Stimulated activated CD4-positive, alpha-beta T cell treated with anti-CD3 and anti-CD28 coated beads, TNF-alpha, amount 100 ng/mL, for 4 hours (primary cell): Measurements from ENCODE around the gene ZNF317.
A peak's percentile ranks its signal among the peaks of the same experiment; 100 is the strongest.
"Not testable (repeated sequence)": the region's sequence is repeated elsewhere in the genome, so short reads cannot be mapped to it uniquely, and the experiment has no call there.

ENCODE experiments used
- DNase-seq, 3 experiments: peaks; one replicate each; pipeline ENCODE4 v3.0.0-alpha.2; 2020; ENCODE audit warnings: low read depth in 3 of 3

ZNF317 gene

GRCh38 chr19:9175326-9175725, 35.1 kb downstream of the ZNF317 start:
- DNase-seq: no peak

GRCh38 chr19:9178901-9179300, 38.7 kb downstream of the ZNF317 start, which contains the start of gene OR7D2:
OR7D2 (plus strand) TSS chr19:9178979; CDS start chr19:9185782, 6,803 bp downstream.
- no peak for DNase-seq

- DNase-seq: no peak
Observed at GRCh38 chr19:9183000-9183399, 42.8 kb downstream of the ZNF317 start.

GRCh38 chr19:9187191-9187590, 47.0 kb downstream of the ZNF317 start:
- no peak for DNase-seq

- DNase-seq: no peak
Observed at GRCh38 chr19:9189535-9189934, 49.3 kb downstream of the ZNF317 start.

GRCh38 chr19:9198044-9198443, 57.8 kb downstream of the ZNF317 start:
- DNase-seq: not testable (repeated sequence)

GRCh38 chr19:9205501-9206113, 65.4 kb downstream of the ZNF317 start:
- DNase-seq: peak; percentile 20 to 45 (median 36)
